WI38 (cell line): Measurements from ENCODE around the gene LDB2.

ENCODE experiments used
- H3K4me3 ChIP-seq: 2 replicates; pipeline ENCODE4 v1.5.1; 2011; ENCODE audit warnings: low read depth, mild to moderate bottlenecking, control low read depth, low read length
- CTCF ChIP-seq: IDR thresholded peaks from 2 replicates; pipeline ENCODE4 v1.5.1; 2012; ENCODE audit warnings: low read depth, mild to moderate bottlenecking, control low read depth, low read length

LDB2 gene

GRCh38 chr4:16607241-16608066, 291.0 kb downstream of the LDB2 start:
- TF ChIP-seq CTCF: no peak
- H3K4me3 ChIP-seq: no peak overlapping the region

GRCh38 chr4:16606691-16607090, 291.8 kb downstream of the LDB2 start:
- no peak overlapping the region for H3K4me3 ChIP-seq
- TF ChIP-seq CTCF: no peak

- H3K4me3 ChIP-seq: no peak overlapping the region
- TF ChIP-seq CTCF: no peak
These were observed 295.3 kb downstream of the LDB2 start for GRCh38 chr4:16603178-16603577.

- no peak for TF ChIP-seq CTCF
- no peak overlapping the region for H3K4me3 ChIP-seq
These were observed 299.7 kb downstream of the LDB2 start for GRCh38 chr4:16598597-16599206.

DNA sequence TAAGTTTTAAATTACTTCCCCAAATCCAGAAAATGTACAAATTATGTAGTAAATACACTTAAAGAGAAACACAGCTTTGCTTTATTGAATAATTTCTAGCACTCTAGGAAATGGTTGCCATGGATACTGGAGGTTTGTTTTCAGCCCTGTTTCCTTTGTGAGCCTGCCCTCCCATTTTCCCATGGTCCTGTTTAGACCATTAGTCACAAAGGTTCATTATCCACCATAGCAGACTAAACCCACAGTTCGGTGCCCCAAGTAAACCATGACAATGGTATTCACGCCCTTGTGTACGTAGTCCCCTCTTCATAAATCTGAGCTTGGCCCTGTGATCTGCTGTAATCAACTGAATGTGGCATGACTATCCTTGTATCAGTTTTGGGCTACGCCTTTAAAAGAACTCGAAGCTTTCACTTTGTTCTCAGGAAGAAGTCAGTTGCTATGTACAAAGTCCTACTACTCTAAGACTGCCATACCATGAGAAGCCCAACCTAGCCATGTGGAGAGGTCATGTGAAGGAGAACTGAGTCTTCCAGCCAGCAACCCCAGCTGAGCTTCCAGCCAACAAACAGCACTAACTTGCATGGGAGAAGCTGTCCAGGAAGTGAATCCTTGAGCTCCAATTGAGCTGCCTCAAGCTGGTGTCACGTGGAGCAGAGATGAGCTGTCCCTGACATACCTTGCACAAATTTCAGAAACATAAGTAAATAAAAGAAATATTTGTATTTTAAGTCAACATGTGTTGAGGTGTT, 300.4 kb downstream of the LDB2 start:
- H3K4me3 ChIP-seq: no peak overlapping the region
- no peak for TF ChIP-seq CTCF

GRCh38 chr4:16597443-16597842, 301.0 kb downstream of the LDB2 start:
- H3K4me3 ChIP-seq: no peak overlapping the region
- TF ChIP-seq CTCF: no peak

- TF ChIP-seq CTCF: no peak
These were observed 302.2 kb downstream of the LDB2 start for GRCh38 chr4:16596267-16596666.

More at GRCh38 chr4:16596267-16596666, 302.2 kb downstream of the LDB2 start:
- no peak overlapping the region for H3K4me3 ChIP-seq
